Bronchial epithelial cell (primary cell): ENCODE results near the gene URM1. TPM values are rescaled to one million over a fixed set of nuclear protein-coding genes. Genes with fewer than 3 reads are reported as not detected.

Source experiments
- DNase-seq: peaks from one replicate; pipeline ENCODE4 v3.0.0-alpha.2; 2010; ENCODE audit warnings: low read depth
- FAIRE-seq: peaks from 2 replicates; lab custom pipeline; 2011; peaks lifted over from hg19 to GRCh38; lab: Jason Lieb, UNC
- H3K27me3 ChIP-seq: 2 replicates; pipeline ENCODE4 v1.5.1; 2011; ENCODE audit warnings: low read length; ENCODE audit not compliant: control insufficient read depth, insufficient read depth
- H3K36me3 ChIP-seq: 2 replicates; pipeline ENCODE4 v1.5.1; 2011; ENCODE audit warnings: low read length; ENCODE audit not compliant: control insufficient read depth, insufficient read depth
- H3K4me3 ChIP-seq: 2 replicates; pipeline ENCODE4 v1.5.1; 2011; ENCODE audit warnings: mild to moderate bottlenecking, low read depth, low read length, control low read depth
- total RNA-seq: library from RNA; depleted of rRNA; stranded (reverse); fragments of >200 nt; gene quantifications from 2 replicates; pipeline ENCODE4 v1.2.1, GENCODE V29; 2014
- TF ChIP-seq, protein P1 (sequence below): IDR thresholded peaks from 2 replicates; pipeline ENCODE4 v1.5.1; 2011; ENCODE audit warnings: mild to moderate bottlenecking, moderate library complexity, low read length, control low read depth, inconsistent platforms; ENCODE audit not compliant: insufficient read depth, severe bottlenecking

URM1 gene
- total RNA-seq, 1 donor from 2014 or later = 17.9 TPM

DNA sequence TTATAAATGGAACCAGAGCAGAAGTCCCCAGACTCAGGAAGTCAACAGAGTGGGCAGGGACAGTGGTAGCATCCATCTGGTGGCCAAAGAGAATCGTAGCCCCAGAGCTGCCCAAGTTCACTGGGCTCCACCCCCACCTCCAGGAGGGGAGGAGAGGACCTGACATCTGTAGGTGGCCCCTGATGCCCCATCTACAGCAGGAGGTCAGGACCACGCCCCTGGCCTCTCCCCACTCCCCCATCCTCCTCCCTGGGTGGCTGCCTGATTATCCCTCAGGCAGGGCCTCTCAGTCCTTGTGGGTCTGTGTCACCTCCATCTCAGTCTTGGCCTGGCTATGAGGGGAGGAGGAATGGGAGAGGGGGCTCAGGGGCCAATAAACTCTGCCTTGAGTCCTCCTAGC lies 10.3 kb upstream of the URM1 start:
- FAIRE-seq (no peak), DNase-seq (no peak)
- TF ChIP-seq, protein P1, sequence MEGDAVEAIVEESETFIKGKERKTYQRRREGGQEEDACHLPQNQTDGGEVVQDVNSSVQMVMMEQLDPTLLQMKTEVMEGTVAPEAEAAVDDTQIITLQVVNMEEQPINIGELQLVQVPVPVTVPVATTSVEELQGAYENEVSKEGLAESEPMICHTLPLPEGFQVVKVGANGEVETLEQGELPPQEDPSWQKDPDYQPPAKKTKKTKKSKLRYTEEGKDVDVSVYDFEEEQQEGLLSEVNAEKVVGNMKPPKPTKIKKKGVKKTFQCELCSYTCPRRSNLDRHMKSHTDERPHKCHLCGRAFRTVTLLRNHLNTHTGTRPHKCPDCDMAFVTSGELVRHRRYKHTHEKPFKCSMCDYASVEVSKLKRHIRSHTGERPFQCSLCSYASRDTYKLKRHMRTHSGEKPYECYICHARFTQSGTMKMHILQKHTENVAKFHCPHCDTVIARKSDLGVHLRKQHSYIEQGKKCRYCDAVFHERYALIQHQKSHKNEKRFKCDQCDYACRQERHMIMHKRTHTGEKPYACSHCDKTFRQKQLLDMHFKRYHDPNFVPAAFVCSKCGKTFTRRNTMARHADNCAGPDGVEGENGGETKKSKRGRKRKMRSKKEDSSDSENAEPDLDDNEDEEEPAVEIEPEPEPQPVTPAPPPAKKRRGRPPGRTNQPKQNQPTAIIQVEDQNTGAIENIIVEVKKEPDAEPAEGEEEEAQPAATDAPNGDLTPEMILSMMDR = no peak
- Histone ChIP-seq H3K27me3 (no peaks in the 10 kb centered on the region), H3K36me3 (peaks cover 8% of the 10 kb centered on the region), H3K4me3 (no peak overlapping the region)

DNA sequence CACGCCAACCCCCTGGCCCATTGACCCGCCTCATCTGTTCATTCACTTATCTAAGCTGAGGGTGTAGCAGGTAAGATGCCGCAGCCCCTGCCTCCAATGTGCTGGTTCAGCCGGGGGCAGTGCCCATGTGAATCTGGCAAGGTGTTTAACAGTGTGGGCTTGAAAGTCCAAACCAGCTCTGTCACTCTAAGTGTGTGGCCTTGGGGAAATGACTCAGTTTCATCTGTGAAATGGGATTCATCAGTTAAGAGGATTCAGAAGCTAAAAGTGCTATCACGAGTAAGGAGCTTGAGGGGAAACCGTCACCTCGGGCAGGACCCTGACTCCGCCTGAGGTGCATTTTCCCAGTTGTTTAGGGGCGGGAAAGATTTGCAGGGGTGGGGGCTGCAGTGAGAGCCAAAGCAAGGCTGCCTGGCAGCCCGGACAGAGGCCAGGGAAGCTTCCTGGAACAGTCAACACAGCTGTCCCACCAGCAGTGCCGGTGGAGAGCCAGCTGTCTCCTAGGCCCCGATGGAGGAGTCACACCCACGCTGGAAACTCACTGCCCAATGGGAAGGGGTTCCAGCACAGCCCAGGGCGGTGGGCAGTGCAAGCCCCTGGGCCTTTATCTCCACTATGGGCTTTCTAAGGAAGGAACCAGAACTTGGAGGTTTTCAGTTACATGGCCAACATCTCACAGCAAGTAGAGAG lies 9.7 kb upstream of the URM1 start:
- no peak for FAIRE-seq

DNA sequence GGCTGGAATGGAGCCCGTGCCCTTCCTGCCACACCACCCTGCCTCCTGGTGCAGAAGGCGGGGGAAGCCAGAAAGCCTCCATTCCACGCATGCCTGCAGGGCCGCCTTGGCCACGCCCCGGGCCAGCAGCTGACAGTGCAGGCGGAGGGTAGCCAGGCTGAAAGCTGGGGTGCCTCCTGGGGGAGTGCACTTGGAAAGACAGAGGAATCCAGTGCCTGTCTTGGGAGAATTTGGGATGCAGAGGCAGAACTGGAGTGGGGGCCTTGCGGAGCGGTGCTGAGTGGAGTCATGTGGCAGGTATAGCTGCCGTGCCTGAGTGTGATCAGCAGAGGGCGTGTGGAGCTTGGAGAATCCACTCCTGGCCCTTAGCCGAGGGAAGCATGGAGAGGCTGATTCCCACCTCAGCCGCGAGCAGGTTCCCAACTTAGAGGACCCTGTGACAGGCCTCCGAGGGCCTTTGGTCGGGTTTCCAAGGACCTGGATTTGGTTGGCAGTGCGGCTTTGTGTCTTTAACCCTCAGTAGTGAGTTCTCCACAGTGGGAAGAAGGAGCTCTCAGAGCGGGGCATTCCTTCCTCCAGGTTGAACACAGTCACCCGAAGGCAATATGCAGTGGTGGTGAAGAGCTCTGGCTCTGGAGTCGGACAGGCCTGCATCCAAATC lies 9.1 kb upstream of the URM1 start:
- H3K27me3 ChIP-seq = no peaks in the 10 kb centered on the region
- FAIRE-seq (no peak), DNase-seq (peak; percentile 69)
- TF ChIP-seq, protein P1 = peak; percentile 93
- H3K4me3 ChIP-seq = peak overlapping the region; percentile 34
- H3K36me3 ChIP-seq = peaks cover 6% of the 10 kb centered on the region

More for the DNA sequence above, 9.7 kb upstream of the URM1 start:
- H3K27me3 ChIP-seq = no peaks in the 10 kb centered on the region
- peaks cover 6% of the 10 kb centered on the region for H3K36me3 ChIP-seq
- H3K4me3 ChIP-seq = no peak overlapping the region
- no peak for DNase-seq
- TF ChIP-seq, protein P1 = no peak

DNA sequence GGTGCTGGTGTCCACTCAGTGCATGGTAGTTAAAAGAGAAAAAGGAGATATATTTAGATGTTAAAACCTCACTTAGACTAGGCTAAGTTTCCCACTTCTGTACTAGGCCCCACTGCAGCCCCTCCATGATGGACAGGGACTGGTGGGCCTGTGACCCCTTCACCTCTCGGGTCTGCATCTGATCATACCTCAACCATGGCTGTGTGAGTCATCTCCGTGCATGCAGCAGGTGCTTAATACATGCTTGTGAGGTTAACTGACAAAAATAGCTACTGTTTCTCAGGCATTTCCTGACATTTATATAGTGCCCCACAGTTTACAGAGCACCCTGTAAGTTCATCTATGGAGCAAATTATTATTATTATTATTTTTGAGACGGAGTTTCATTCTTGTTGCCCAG lies 8.4 kb upstream of the URM1 start:
- Histone ChIP-seq H3K36me3 (peaks cover 3% of the 10 kb centered on the region), H3K27me3 (no peaks in the 10 kb centered on the region), H3K4me3 (no peak overlapping the region)
- DNase-seq (no peak), FAIRE-seq (no peak)
- TF ChIP-seq, protein P1 = no peak

DNA sequence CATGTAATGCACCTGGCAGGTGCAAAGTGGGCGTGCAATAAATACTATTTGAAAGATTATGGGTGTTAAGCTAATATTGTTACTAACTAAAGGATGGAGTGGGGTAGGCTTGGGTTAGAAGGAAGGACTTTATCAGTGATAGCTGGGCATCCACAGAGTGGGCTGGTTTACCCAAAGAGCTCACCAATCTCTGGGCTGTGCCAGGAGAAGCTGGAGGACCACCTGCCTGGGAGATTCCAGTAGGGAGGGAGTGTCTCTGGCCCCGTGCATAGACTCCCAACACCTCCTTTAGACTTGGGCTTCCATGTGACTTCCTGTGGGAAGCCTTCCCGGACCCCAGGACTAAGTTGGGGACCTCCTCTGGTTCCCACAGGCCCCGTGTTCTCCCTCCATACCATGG lies 5.6 kb upstream of the URM1 start:
- no peak for DNase-seq
- Histone ChIP-seq H3K4me3 (no peak overlapping the region), H3K36me3 (no peaks in the 10 kb centered on the region), H3K27me3 (no peaks in the 10 kb centered on the region)
- TF ChIP-seq, protein P1 = no peak
- FAIRE-seq = no peak
